ENCODE measurements around the gene IL17C. TPM values are rescaled to one million over a fixed set of nuclear protein-coding genes. Genes with fewer than 3 reads are reported as not detected.

IL17C gene
- total RNA-seq, 1 experiment from 2014 or later, result 0.31 TPM

DNA sequence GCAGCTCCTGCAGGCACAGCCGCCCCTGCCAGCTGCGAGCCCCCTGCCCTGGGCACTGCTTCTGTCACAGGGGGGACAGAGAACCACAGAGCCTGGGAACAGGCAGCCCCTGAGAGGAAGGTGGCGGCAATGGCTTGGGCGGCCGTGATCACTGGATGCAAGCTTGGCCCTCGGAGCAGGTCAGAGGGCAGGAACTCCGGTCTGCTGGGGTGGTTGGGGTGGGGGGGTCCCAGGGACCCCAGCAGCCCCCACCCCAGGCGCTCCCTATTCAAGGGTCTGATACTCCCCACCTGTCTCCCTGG lies 14.3 kb downstream of the IL17C start:
- Mint-ChIP-seq H3K9me3 (no peaks in the 10 kb centered on the region; a peak in 1 of 5 replicates), H3K27ac (no peak overlapping the region), H3K4me3 (no peak overlapping the region), H3K27me3 (ENCODE audit: low read depth) (no peaks in the 10 kb centered on the region), H3K4me1 (peaks cover 8 to 12% of the 10 kb centered on the region in 2 experiments), H3K36me3 (ENCODE audit: insufficient read depth in 1 of 3, low read depth in 3 of 3) (peaks cover 10 to 31% (median 29%) of the 10 kb centered on the region in 3 experiments; a peak in 6 of 7 replicates)
- no peak overlapping the region for H3K4ac ChIP-seq (ENCODE audit: low read depth, low read length)
- H3K18ac ChIP-seq (ENCODE audit: insufficient read length, low read depth, low read length), result no peak overlapping the region
- H4K20me1 ChIP-seq (ENCODE audit: control insufficient read depth, insufficient read depth, insufficient read length), result no peaks in the 10 kb centered on the region
- no peak overlapping the region for H2AFZ ChIP-seq (ENCODE audit: low read length)
- TF ChIP-seq, protein P1, sequence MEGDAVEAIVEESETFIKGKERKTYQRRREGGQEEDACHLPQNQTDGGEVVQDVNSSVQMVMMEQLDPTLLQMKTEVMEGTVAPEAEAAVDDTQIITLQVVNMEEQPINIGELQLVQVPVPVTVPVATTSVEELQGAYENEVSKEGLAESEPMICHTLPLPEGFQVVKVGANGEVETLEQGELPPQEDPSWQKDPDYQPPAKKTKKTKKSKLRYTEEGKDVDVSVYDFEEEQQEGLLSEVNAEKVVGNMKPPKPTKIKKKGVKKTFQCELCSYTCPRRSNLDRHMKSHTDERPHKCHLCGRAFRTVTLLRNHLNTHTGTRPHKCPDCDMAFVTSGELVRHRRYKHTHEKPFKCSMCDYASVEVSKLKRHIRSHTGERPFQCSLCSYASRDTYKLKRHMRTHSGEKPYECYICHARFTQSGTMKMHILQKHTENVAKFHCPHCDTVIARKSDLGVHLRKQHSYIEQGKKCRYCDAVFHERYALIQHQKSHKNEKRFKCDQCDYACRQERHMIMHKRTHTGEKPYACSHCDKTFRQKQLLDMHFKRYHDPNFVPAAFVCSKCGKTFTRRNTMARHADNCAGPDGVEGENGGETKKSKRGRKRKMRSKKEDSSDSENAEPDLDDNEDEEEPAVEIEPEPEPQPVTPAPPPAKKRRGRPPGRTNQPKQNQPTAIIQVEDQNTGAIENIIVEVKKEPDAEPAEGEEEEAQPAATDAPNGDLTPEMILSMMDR (conservative IDR thresholded peaks at IDR 0.05), result no peak
- H3K27me3 ChIP-seq (ENCODE audit: insufficient read depth, low read length), result no peaks in the 10 kb centered on the region
- H3K56ac ChIP-seq (ENCODE audit: insufficient read length, low read depth, low read length), result no peak overlapping the region
- no peak overlapping the region for H4K91ac ChIP-seq (ENCODE audit: insufficient read length, low read depth, low read length)
- no peak overlapping the region for H4K5ac ChIP-seq (ENCODE audit: insufficient read length, low read depth, low read length)
- no peak overlapping the region for H3K27ac ChIP-seq (ENCODE audit: insufficient read length, low read depth, low read length)
- no peak overlapping the region for H2BK12ac ChIP-seq (ENCODE audit: insufficient read length, low read depth, low read length)
- H3K14ac ChIP-seq (ENCODE audit: insufficient read depth, low read length), result no peak overlapping the region
- no peak overlapping the region for H2BK120ac ChIP-seq (ENCODE audit: low read depth, low read length, poor library complexity, severe bottlenecking)
- no peak overlapping the region for H2AK5ac ChIP-seq (ENCODE audit: insufficient read length, low read length)
- H3K9me3 ChIP-seq (ENCODE audit: control insufficient read depth, low read depth, low read length), result no peaks in the 10 kb centered on the region
- no peak overlapping the region for H4K8ac ChIP-seq (replicated peaks; ENCODE audit: insufficient read length, low read depth, low read length)
- H3T11ph ChIP-seq (ENCODE audit: low read length), result no peak overlapping the region
- no CpG with 5 or more reads among the region's 8 CpGs for WGBS (ENCODE audit: extremely low coverage, insufficient read length, low lambda C conversion rate)
- H2BK15ac ChIP-seq (ENCODE audit: low read depth, low read length), result no peak overlapping the region
- no peaks in the 10 kb centered on the region; the same call in 1 of the 2 replicates for H3K4me1 ChIP-seq (ENCODE audit: insufficient read depth, low read length)
- H3K9ac ChIP-seq (ENCODE audit: extremely low read depth, insufficient read length, low read length), result no peak overlapping the region
- no peak overlapping the region for H2BK5ac ChIP-seq (ENCODE audit: insufficient read length, low read length)
- no peak overlapping the region for H2BK20ac ChIP-seq (ENCODE audit: low read depth, low read length, poor library complexity, severe bottlenecking)
- H3K79me1 ChIP-seq (ENCODE audit: insufficient read depth, low read depth, low read length, poor library complexity, severe bottlenecking), result peaks cover 3% of the 10 kb centered on the region
- no peak overlapping the region for H3K4me2 ChIP-seq (ENCODE audit: insufficient read depth, insufficient read length, low read length)
- no peak for DNase-seq
- H3K23ac ChIP-seq (ENCODE audit: insufficient read length, low read depth, low read length), result no peak overlapping the region
- H3K23me2 ChIP-seq (ENCODE audit: insufficient read length, low read depth, low read length, poor library complexity, severe bottlenecking), result peaks cover 17% of the 10 kb centered on the region
- H3K79me2 ChIP-seq (ENCODE audit: insufficient read depth, low read length), result no peaks in the 10 kb centered on the region; the same call in 1 of the 2 replicates

Measured in H9 (cell line).